CD4-positive, alpha-beta memory T cell (primary cell): ENCODE data around the gene SLC27A4. TPM values are rescaled to one million over a fixed set of nuclear protein-coding genes. Genes with fewer than 3 reads are reported as not detected.
A peak's percentile ranks its signal among the peaks of the same experiment; 100 is the strongest.
"Not testable (repeated sequence)": the region's sequence is repeated elsewhere in the genome, so short reads cannot be mapped to it uniquely, and the experiment has no call there.

Experiments used
- CTCF ChIA-PET: fragments of 350-600 bp; sonication (Branson Sonifier 250); formaldehyde crosslinking; loops from one replicate; lab custom pipeline; 2021; ENCODE audit warnings: inconsistent platforms; ENCODE audit not compliant: partially characterized antibody; lab: Charles Lee
- POLR2A ChIA-PET: fragments of 350-600 bp; sonication (Branson Sonifier 250); formaldehyde crosslinking; loops from one replicate; lab custom pipeline; 2021; ENCODE audit not compliant: partially characterized antibody; lab: Charles Lee
- DNase-seq, 5 donors: peaks; one replicate each; pipeline versions ENCODE4 v3.0.0 to v3.0.0-alpha.2; 2020 to 2022; ENCODE audit warnings: mixed read lengths in 1 of 5
- H3K27ac ChIP-seq: one replicate; pipeline ENCODE4 v1.7.0; 2013; ENCODE audit warnings: low read depth, low read length
- H3K27me3 ChIP-seq: 2 replicates; pipeline ENCODE4 v1.7.0; 2013; ENCODE audit warnings: mild to moderate bottlenecking, low read length, moderate library complexity; ENCODE audit not compliant: insufficient read depth
- H3K36me3 ChIP-seq: 2 replicates; pipeline ENCODE4 v1.7.0; 2013; ENCODE audit warnings: mild to moderate bottlenecking, low read length, moderate library complexity; ENCODE audit not compliant: insufficient read depth
- H3K4me1 ChIP-seq: 2 replicates; pipeline ENCODE4 v1.7.0; 2013; ENCODE audit warnings: mild to moderate bottlenecking, low read length, moderate library complexity; ENCODE audit not compliant: insufficient read depth
- H3K4me3 ChIP-seq, 2 donors: one replicate each; pipeline ENCODE4 v1.7.0; 2013; ENCODE audit warnings: low read length in 2 of 2, mild to moderate bottlenecking in 1 of 2
- H3K9me3 ChIP-seq, 2 donors: one replicate each; pipeline ENCODE4 v1.7.0; 2013; ENCODE audit warnings: low read length in 2 of 2, control low read depth in 1 of 2; ENCODE audit not compliant: control insufficient read depth in 1 of 2
- H3K27ac Mint-ChIP-seq, 7 donors: one replicate each; pipeline ENCODE4 v1.8.0; 2020 to 2021; ENCODE audit warnings: mixed read lengths in 7 of 7, mild to moderate bottlenecking in 6 of 7, inconsistent platforms in 3 of 7, moderate library complexity in 3 of 7
- H3K27me3 Mint-ChIP-seq, 2 donors: one replicate each; pipeline ENCODE4 v1.8.0; 2020 to 2021; ENCODE audit warnings: mixed read lengths in 2 of 2
- H3K36me3 Mint-ChIP-seq, 2 donors: one replicate each; pipeline ENCODE4 v1.8.0; 2020 to 2021; ENCODE audit warnings: mixed read lengths in 2 of 2, inconsistent platforms in 1 of 2, mild to moderate bottlenecking in 1 of 2
- H3K4me1 Mint-ChIP-seq, 4 donors: one replicate each; pipeline ENCODE4 v1.8.0; 2020 to 2021; ENCODE audit warnings: mixed read lengths in 4 of 4, mild to moderate bottlenecking in 1 of 4
- H3K4me3 Mint-ChIP-seq, 8 donors: one replicate each; pipeline ENCODE4 v1.8.0; 2020 to 2021; ENCODE audit warnings: mixed read lengths in 8 of 8, mild to moderate bottlenecking in 7 of 8, moderate library complexity in 6 of 8, inconsistent platforms in 3 of 8
- H3K9me3 Mint-ChIP-seq, 8 donors: one replicate each; pipeline ENCODE4 v1.8.0; 2020 to 2021; ENCODE audit warnings: mixed read lengths in 8 of 8, mild to moderate bottlenecking in 5 of 8, inconsistent platforms in 3 of 8, moderate library complexity in 1 of 8
- intact Hi-C: fragments of 100-400 bp; cut with micrococcal nuclease; formaldehyde crosslinking; loops from one replicate; pipeline ENCODE4 v1.15.1; 2023
- polyA plus RNA-seq, 2 donors: library from polyadenylated mRNA; unstranded; fragments of 300-500 nt; fragmentation: Illumina TruSeq; gene quantifications; one replicate each; pipeline ENCODE4 v1.2.3, GENCODE V29; 2021
- total RNA-seq, 2 experiments: library from RNA; stranded (reverse); gene quantifications; one replicate each; pipeline ENCODE4 v1.2.3, GENCODE V29; 2021

The SLC27A4 gene
- total and polyA plus RNA-seq, 4 experiments from 2014 or later, result 5.4 to 16.3 (median 11.3) TPM

DNA sequence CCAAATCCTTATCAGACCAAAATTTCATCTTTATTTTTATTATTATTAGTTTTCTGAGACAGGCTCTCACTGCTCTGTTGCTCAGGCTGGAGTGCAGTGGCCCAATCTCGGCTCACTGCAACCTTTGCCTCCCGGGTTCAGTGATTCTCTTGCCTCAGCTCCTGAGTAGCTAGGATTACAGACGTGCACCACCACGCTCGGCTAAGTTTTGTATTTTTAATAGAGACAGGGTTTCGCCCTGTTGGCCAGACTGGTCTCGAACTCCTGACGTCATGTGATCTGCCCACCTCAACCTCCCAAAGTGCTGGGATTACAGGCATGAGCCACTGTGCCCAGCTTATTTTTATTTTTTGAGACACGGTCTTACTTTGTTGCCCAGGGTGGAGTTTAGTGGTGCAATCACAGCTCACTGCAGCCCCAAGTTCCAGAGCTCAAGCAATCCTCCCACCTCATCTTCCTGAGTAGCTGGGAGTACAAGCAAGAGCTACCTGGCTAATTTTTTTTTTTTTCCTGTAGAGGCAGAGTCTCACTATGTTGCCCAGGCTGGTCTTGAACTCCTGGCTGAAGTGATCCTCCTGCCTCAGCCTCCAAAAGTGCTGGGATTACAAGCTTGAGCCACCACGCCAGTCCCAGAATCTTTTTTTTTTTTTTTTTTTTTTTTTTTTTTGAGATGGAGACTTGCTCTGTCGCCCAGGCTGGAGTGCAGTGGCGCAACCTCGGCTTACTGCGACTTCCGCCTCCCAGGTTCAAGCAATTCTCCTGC lies 1.3 kb upstream of the SLC27A4 start:
- CTCF ChIA-PET, result interaction anchor here (0.7 to 1.6 kb wide), 2 partner anchors 23 to 40 kb away, joined by 3 read pairs; no protein-coding TSS in a partner anchor
- H3K27ac Mint-ChIP-seq, result peak overlapping the region in 1 of 7 donors; percentile 55
- H3K27ac ChIP-seq, H3K27me3 ChIP-seq, intact Hi-C loops, DNase-seq, POLR2A ChIA-PET, H3K27me3 Mint-ChIP-seq, H3K9me3 Mint-ChIP-seq, H3K9me3 ChIP-seq, H3K36me3 Mint-ChIP-seq, H3K36me3 ChIP-seq, H3K4me3 ChIP-seq: not testable (repeated sequence)
- H3K4me1 ChIP-seq, result peaks cover 15% of the 10 kb centered on the region
- peaks cover 6 to 16% (median 7%) of the 10 kb centered on the region in 4 donors for H3K4me1 Mint-ChIP-seq
- H3K4me3 Mint-ChIP-seq, result peak overlapping the region in 5 of 8 donors; percentile 45 to 89 (median 88)

DNA sequence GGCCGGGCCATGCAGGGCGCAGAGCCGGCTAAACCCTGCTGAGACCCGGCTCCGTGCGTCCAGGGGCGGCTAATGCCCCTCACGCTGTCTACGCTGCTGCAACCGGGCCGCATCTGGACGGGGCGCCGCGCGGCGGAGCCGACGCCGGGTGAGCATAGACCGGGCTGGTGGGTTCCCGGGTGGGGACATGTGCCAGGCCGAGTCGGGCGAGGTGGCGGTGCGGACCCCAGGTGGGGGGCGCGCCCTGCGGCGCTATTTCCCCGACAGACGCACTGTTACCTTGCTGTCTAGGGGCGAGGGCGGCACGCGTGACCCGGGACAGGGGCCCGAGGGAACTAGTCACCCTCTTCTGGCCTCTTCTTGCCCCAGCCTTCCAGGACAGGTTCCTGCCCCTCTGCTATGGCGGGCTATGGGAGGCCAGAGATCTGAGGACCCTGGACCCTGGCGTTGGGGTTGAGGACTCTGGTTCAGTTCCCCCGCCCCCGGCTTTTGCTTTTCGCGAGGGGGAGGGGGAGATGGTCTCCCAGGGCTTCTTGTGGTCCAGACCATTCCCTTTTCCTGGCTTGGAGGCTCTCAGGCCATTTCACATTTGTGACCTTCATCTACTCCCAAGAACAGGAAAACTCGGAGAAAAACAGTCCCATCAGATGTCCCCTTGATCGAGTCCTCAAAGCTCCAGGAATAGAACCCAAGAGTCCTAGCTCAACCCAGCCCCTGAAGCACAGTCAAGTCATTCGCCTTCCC lies 536 bp downstream of the SLC27A4 start:
- Histone ChIP-seq H3K27ac (peak overlapping the region; percentile 58), H3K36me3 (peaks cover 27% of the 10 kb centered on the region), H3K4me1 (peaks cover 15% of the 10 kb centered on the region), H3K27me3 (no peaks in the 10 kb centered on the region), H3K4me3 (peak overlapping the region; percentile 66 to 87), H3K9me3 (no peaks in the 10 kb centered on the region)
- DNase-seq, result peak in 1 of 5 donors; percentile 50
- peak overlapping the region; percentile 84 to 96 (median 93) for H3K27ac Mint-ChIP-seq
- POLR2A ChIA-PET, result interaction anchor here (0.5 to 1.3 kb wide), 11 partner anchors 18 to 326 kb away, joined by 3 to 10 read pairs (median 6); partner anchors contain the start of genes CIZ1, COQ4, GOLGA2 and SWI5
- H3K27me3 Mint-ChIP-seq, result no peaks in the 10 kb centered on the region
- intact Hi-C loops, result loop anchor here (1.0 kb wide), 7 partner anchors 19 to 148 kb away; partner anchors contain the start of genes COQ4, GOLGA2, SWI5 and TRUB2
- peaks cover 6 to 16% (median 7%) of the 10 kb centered on the region in 4 donors for H3K4me1 Mint-ChIP-seq
- H3K9me3 Mint-ChIP-seq, result no peaks in the 10 kb centered on the region
- CTCF ChIA-PET, result interaction anchor here (0.7 to 3.7 kb wide), 19 partner anchors 7 to 147 kb away, joined by 3 to 22 read pairs (median 5); partner anchors contain the start of genes CERCAM, GOLGA2, SWI5 and URM1
- H3K4me3 Mint-ChIP-seq, result peak overlapping the region; percentile 89 to 99 (median 94)
- peaks cover 4 to 15% of the 10 kb centered on the region in 2 donors for H3K36me3 Mint-ChIP-seq

GRCh38 chr9:128341435-128341849 lies 1.1 kb downstream of the SLC27A4 start:
- Histone ChIP-seq H3K9me3 (no peaks in the 10 kb centered on the region), H3K4me1 (peaks cover 15% of the 10 kb centered on the region), H3K4me3 (peak overlapping the region; percentile 66 to 87), H3K27ac (peak overlapping the region; percentile 58), H3K36me3 (peaks cover 28% of the 10 kb centered on the region), H3K27me3 (no peaks in the 10 kb centered on the region)
- no peaks in the 10 kb centered on the region for H3K27me3 Mint-ChIP-seq
- H3K27ac Mint-ChIP-seq, result peak overlapping the region; percentile 84 to 96 (median 93)
- peaks cover 6 to 16% (median 7%) of the 10 kb centered on the region in 4 donors for H3K4me1 Mint-ChIP-seq
- H3K9me3 Mint-ChIP-seq, result no peaks in the 10 kb centered on the region
- peak overlapping the region; percentile 89 to 99 (median 94) for H3K4me3 Mint-ChIP-seq
- DNase-seq, result peak; percentile 60 to 75 (median 69)
- intact Hi-C loops, result loop anchor here (1.0 kb wide), 3 partner anchors 46 to 148 kb away; no protein-coding TSS in a partner anchor
- ChIA-PET CTCF (interaction anchor here (0.5 to 3.7 kb wide), 19 partner anchors 8 to 678 kb away, joined by 3 to 22 read pairs (median 5); partner anchors contain the start of genes CERCAM, GOLGA2, SWI5 and URM1), POLR2A (interaction anchor here (0.5 to 1.3 kb wide), 10 partner anchors 18 to 327 kb away, joined by 3 to 10 read pairs (median 6); partner anchors contain the start of genes CIZ1, COQ4, GOLGA2 and SWI5)
- peaks cover 4 to 15% of the 10 kb centered on the region in 2 donors for H3K36me3 Mint-ChIP-seq

- intact Hi-C loops, result no loop called here
- CTCF ChIA-PET, result interaction anchor here (1.9 to 3.7 kb wide), 2 partner anchors 9 to 48 kb away, joined by 5 to 22 read pairs; no protein-coding TSS in a partner anchor
- no peaks in the 10 kb centered on the region for H3K27me3 Mint-ChIP-seq
Observed at GRCh38 chr9:128342971-128343680, 2.8 kb downstream of the SLC27A4 start.

DNA sequence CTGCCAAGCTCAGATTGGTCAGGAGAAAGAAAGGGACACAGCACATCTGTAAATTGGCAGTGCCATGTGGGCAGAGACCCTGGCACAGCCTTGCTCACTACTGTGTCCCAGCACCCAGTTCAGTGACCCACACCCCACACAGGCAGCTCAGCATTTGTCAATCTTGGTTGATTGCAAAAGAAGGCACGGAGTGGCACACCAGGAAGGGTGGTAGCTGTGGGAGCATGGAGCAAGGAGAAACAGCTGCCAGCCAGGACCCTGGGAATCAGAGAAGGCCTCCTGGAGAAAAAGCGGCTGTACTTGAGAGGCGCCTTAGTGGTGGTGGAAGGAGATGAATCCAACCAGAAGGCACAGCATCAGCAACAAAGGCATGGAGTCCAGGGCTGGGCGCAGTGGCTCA lies 3.5 kb downstream of the SLC27A4 start:
- no peaks in the 10 kb centered on the region for H3K9me3 ChIP-seq
- H3K4me1 ChIP-seq, result peaks cover 15% of the 10 kb centered on the region
- no peaks in the 10 kb centered on the region for H3K27me3 ChIP-seq
- Mint-ChIP-seq H3K4me1 (peaks cover 6 to 16% (median 7%) of the 10 kb centered on the region in 4 donors), H3K9me3 (no peaks in the 10 kb centered on the region), H3K27me3 (no peaks in the 10 kb centered on the region), H3K27ac (no peak overlapping the region), H3K4me3 (no peak overlapping the region), H3K36me3 (peaks cover 7 to 28% of the 10 kb centered on the region in 2 donors)
- no peak overlapping the region for H3K27ac ChIP-seq
- H3K4me3 ChIP-seq, result no peak overlapping the region
- DNase-seq, result no peak
- ChIA-PET POLR2A (no interaction called here), CTCF (interaction anchor here (1.4 to 3.7 kb wide), 2 partner anchors 19 to 49 kb away, joined by 5 to 22 read pairs; no protein-coding TSS in a partner anchor)
- intact Hi-C loops, result no loop called here
- H3K36me3 ChIP-seq, result peaks cover 35% of the 10 kb centered on the region

More at GRCh38 chr9:128342971-128343680, 2.8 kb downstream of the SLC27A4 start:
- peaks cover 6 to 16% (median 7%) of the 10 kb centered on the region in 4 donors for H3K4me1 Mint-ChIP-seq
- no peaks in the 10 kb centered on the region for H3K27me3 ChIP-seq
- no peak overlapping the region for H3K4me3 Mint-ChIP-seq
- H3K36me3 Mint-ChIP-seq, result peaks cover 7 to 24% of the 10 kb centered on the region in 2 donors
- H3K9me3 ChIP-seq, result no peaks in the 10 kb centered on the region
- H3K27ac Mint-ChIP-seq, result no peak overlapping the region
- peaks cover 30% of the 10 kb centered on the region for H3K36me3 ChIP-seq
- H3K27ac ChIP-seq, result no peak overlapping the region
- H3K4me1 ChIP-seq, result peaks cover 15% of the 10 kb centered on the region
- H3K4me3 ChIP-seq, result no peak overlapping the region
- POLR2A ChIA-PET, result no interaction called here
- DNase-seq, result no peak
- no peaks in the 10 kb centered on the region for H3K9me3 Mint-ChIP-seq

- Histone ChIP-seq H3K4me1 (peaks cover 11% of the 10 kb centered on the region), H3K9me3 (no peaks in the 10 kb centered on the region), H3K27me3 (no peaks in the 10 kb centered on the region), H3K4me3 (no peak overlapping the region), H3K36me3 (peaks cover 46% of the 10 kb centered on the region), H3K27ac (no peak overlapping the region)
- Mint-ChIP-seq H3K36me3 (peaks cover 13 to 37% of the 10 kb centered on the region in 2 donors), H3K4me3 (no peak overlapping the region), H3K9me3 (no peaks in the 10 kb centered on the region), H3K27me3 (no peaks in the 10 kb centered on the region), H3K27ac (no peak overlapping the region), H3K4me1 (peaks cover 4 to 11% (median 6%) of the 10 kb centered on the region in 4 donors)
- intact Hi-C loops, result no loop called here
- DNase-seq, result no peak
- POLR2A ChIA-PET, result no interaction called here
- CTCF ChIA-PET, result interaction anchor here (0.9 to 1.4 kb wide), 4 partner anchors 17 to 50 kb away, joined by 3 to 6 read pairs (median 4); partner anchors contain the start of gene URM1
Observed at GRCh38 chr9:128344931-128345605, 4.7 kb downstream of the SLC27A4 start.
